ENCODE measurements around the gene PLA2G4F.
A peak's percentile ranks its signal among the peaks of the same experiment; 100 is the strongest.

PLA2G4F gene

GRCh38 chr15:42156243-42156922, at the start of gene PLA2G4F:
Gene PLA2G4F, minus strand, starts transcription at chr15:42156636. Its CDS starts 87 bp downstream, at chr15:42156549.
- DNase-seq = no peak

GRCh38 chr15:42203891-42204290, 47.5 kb upstream of the PLA2G4F start:
- no peak for DNase-seq

DNA sequence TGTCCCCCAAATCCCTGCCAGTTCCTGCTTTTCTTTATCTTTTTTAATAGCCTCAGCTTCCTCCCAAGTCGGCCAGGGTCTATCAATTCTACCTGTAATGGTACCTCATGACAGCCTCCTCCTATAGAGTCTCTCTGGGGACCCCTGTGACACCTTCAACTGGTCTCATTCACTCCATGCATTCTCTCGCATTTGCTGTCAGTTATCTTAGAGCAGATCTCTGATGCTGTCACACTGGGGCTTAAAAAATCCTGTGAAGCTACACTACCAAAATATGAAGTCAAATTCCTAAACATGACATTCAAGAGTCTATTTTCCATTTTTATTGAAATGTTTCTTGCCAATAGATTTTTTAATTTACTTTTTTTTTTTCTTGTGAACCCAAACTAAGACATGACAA, 46.2 kb upstream of the PLA2G4F start:
- no peak for DNase-seq

- no peak for DNase-seq
Measured at GRCh38 chr15:42201801-42202200, 45.4 kb upstream of the PLA2G4F start.

DNA sequence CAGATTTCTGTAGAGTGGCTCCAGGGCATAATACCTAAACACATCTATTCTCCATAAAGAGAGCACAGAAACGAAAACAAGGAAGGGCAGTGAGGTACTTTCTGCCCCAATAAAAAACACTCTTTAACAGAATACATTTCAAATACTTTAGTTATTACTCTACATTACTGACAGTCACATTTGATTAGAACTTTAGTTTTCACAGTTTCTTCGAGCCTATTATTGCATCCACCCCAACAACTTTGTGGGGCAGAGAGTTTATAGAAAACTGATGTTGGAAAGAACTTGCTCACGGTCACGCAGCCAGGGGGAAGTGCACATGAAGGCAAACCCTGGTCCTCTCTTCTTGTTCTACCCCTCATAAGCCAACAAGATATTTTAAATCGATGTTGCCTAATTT, 42.7 kb upstream of the PLA2G4F start:
- DNase-seq = no peak

GRCh38 chr15:42198516-42198915, 42.1 kb upstream of the PLA2G4F start:
- DNase-seq = no peak

- peak; percentile 49 for DNase-seq
Measured at GRCh38 chr15:42194513-42194912, 38.1 kb upstream of the PLA2G4F start.

DNA sequence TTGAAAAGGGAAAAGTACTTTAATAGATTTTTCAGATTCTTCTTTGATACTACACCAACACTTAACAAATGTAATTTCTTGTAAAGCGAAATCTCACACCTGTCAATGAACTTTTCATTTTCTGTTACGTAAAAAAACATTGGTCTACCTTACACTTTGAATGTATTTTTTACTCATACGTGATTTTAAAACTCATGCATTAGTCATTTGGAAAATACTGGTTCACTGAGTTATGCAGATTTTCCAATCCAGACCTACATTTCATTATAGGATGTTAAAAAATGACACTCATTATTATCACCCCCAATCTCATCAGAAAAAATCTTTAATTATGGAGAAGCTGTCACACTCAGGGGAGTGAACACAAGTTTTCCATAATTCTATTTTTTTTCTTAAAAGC, 36.9 kb upstream of the PLA2G4F start:
- DNase-seq = no peak

DNA sequence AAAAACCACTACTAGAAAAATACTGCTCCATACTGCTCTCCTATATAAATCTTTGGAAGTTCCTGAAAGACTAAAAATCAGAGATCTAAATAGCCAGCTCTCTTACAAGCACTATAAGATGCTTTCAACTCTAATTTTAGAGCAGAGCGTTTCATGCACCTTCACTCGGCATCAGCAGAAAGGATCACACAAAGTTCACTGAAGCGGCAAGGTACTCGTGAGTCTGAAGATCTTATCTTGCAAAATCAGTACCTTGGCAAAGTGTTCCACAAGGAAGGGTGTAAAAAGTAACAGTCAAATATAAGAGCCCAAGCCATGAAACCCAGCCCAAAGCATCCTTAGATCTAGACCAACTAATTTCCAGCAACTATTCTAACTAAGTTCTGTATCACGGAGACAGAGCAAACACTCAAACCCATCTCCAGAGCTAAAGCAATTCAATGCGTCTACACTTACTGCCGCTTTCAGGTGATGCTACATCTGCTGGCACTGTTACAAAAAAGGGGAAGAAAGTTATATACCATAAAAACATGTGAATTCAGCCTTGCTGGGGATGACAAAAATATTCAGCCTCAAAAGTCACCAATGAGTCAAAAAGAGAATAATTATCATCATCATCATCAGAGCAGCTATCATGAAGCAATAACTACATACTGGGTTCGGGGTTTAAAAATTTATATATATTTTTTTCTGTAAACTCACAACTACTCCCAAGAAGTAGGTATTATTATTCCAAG, 35.3 kb upstream of the PLA2G4F start:
- DNase-seq = no peak

GRCh38 chr15:42190370-42190769, 33.9 kb upstream of the PLA2G4F start:
- DNase-seq = no peak

- no peak for DNase-seq
Measured at GRCh38 chr15:42185801-42186200, 29.4 kb upstream of the PLA2G4F start.

GRCh38 chr15:42184736-42185135, 28.3 kb upstream of the PLA2G4F start:
- no peak for DNase-seq

GRCh38 chr15:42184296-42184695, 27.9 kb upstream of the PLA2G4F start:
- no peak for DNase-seq

GRCh38 chr15:42182961-42183360, 26.5 kb upstream of the PLA2G4F start:
- DNase-seq = no peak

- no peak for DNase-seq
Measured at GRCh38 chr15:42182328-42182886, 26.0 kb upstream of the PLA2G4F start.

DNA sequence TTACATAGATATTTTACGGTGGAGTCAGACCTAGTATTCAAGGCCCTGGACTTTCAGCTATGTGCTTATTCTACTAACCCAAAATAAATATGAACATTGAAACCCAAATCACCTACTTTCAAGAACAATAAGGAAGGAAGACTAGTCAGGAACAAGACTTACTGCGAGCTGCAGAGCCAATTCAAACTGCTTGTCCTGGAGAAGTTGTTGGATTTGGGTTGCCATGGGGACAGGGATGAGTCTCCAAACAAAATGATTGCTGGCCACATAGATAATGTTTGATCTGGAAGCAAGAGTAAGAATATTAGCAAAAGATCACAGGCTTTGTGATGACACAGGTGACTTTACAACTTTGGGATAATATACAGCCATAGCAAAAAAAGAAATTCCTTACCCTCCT, 21.6 kb upstream of the PLA2G4F start:
- no peak for DNase-seq

- no peak for DNase-seq
Measured at GRCh38 chr15:42175671-42176070, 19.2 kb upstream of the PLA2G4F start.

DNA sequence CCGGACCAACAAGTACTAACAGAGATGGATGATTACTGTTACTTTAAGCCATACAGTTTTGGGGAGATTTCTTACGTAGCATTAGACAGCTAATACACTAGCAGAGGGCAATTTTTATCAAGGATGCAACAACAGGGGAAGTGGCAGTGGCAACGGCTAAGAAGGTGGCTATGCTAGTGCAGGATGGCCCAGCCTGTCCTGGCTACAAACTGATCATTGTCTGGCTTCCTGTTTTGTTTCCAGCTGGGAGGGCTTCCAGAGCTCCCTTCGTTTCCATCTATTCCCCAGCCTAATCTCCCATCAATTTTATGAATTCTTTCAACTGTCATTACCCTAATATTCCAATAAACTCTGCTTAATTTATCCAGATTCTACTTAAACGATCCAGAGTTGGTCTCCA, 16.0 kb upstream of the PLA2G4F start:
- no peak for DNase-seq

DNA sequence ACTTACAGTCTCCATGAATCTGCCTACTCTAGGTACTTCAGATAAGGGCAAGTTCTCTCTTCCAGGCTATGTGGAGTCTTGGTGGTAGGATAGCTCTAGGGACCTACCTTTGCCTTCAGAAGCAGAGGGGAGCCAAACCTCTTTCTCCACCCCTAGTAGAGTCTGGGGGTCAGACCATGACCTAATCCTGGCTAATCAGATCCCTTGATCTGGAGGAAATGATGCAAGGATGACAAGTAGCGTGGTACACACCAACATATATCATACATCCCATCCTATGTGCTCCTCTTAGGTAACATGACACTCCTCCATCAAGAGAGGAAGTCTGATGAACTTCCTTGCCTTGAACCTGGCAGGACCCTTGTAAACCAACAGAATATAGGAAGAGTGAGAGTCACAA, 15.4 kb upstream of the PLA2G4F start:
- no peak for DNase-seq

DNA sequence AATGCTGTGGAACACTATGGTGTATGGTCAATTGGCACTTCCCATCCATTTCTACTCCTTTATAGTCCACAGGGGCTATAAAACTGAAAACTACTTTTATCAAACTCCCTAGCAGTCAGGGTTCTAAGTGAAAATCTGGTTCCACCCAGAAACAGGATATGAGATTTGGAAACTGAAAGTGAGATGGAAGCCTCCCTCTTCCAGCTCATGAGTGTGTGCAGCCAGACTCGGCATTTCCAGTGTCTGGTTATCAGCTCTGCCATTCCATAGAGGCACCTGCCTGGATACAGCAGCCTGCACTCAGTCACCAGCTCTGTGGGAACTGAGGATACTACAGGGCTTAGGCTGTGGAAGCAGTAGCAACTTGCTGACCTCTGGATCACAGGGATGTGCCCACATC, 14.7 kb upstream of the PLA2G4F start:
- DNase-seq = no peak

DNA sequence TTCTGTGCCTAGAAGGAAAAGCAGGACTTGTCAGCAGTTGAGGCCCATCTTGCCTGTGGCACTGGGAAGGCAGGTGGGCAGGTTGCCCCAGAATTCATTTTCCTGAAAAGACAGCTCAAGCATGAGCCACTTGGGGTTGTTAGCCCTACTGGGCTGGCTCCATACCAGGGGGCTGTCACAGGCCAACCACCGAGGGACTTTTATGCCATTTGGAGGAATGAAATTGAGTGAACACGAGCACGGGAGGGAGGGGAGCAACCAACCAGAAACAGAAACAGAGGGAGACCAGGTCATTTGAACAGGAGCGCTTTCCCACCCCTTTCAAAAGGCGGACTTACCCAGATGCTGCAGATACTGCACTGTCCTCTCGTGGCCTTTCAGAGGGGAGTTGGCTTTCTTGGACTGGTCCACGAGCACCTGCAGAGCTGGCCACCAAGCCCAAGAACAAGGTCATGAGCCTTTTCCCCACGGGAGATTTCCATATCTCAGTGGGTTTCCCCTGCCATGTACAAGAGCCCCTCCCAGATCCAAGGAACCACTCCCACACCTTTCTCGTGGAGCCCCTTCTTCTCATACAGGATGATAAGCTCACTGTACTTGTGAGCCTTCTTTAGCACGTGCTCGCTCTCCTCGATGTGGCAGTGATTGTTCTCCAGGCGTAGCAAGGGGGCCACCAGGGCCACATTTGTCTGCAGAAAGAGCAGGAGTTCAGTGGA, 9.9 kb upstream of the PLA2G4F start:
- no peak for DNase-seq

DNA sequence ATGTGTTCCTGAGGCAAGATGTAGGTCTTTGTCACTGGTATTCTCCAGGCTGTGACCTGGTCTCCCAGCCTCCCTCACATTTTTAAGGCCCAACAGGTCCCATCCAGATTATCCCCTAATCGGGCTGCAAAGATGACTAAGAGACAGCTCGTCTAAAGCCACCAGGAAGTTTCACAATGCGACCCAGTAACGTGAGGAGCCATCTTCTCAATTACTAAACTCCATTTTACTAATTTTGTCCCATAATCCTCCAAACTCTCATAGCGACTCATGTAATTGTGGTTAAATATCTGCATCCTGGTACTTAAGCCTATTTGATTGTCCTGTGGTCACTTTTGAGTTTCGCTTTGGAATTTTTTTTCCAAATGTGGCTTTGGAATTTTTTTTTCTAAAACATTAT, 8.7 kb upstream of the PLA2G4F start:
- no peak for DNase-seq

GRCh38 chr15:42163947-42164550, 7.6 kb upstream of the PLA2G4F start:
- no peak for DNase-seq

Data from activated CD4-positive, alpha-beta T cell treated with anti-CD3 and anti-CD28 coated beads for 48 hours (primary cell).